ENCODE data around the gene ABCA3. TPM values are rescaled to one million over a fixed set of nuclear protein-coding genes. Genes with fewer than 3 reads are reported as not detected.

Gene ABCA3
- polyA plus RNA-seq, 1 donor from 2014 or later: 30.7 TPM

GRCh38 chr16:2226918-2227317 is 113.6 kb downstream of the ABCA3 start:
- peaks cover 26% of the 10 kb centered on the region for H3K79me2 ChIP-seq (replicated peaks; ENCODE audit: insufficient read depth, low read length)
- no peaks in the 10 kb centered on the region for H3F3A ChIP-seq (ENCODE audit: insufficient read depth, low read length, poor library complexity, severe bottlenecking)
- no peak overlapping the region for H3K4me2 ChIP-seq (ENCODE audit: low read length)
- TF ChIP-seq RAD21 (conservative IDR thresholded peaks at IDR 0.05) (no peak), TAF1 (IDR thresholded peaks at IDR 0.05; ENCODE audit: low read depth) (no peak), SMC3 (conservative IDR thresholded peaks at IDR 0.05; ENCODE audit: poor library complexity) (no peak), EP300 (conservative IDR thresholded peaks at IDR 0.05; ENCODE audit: poor library complexity, severe bottlenecking) (no peak), MXI1 (conservative IDR thresholded peaks at IDR 0.05; ENCODE audit: poor library complexity, severe bottlenecking) (no peak), EZH2 (IDR thresholded peaks at IDR 0.05; ENCODE audit: borderline replicate concordance, insufficient read depth, low read length, poor library complexity, severe bottlenecking) (no peak), POLR2AphosphoS5 (IDR thresholded peaks at IDR 0.05) (no peak), CTCF (IDR thresholded peaks at IDR 0.05; ENCODE audit: poor library complexity, severe bottlenecking) (no peak)
- TF ChIP-seq, protein P1, sequence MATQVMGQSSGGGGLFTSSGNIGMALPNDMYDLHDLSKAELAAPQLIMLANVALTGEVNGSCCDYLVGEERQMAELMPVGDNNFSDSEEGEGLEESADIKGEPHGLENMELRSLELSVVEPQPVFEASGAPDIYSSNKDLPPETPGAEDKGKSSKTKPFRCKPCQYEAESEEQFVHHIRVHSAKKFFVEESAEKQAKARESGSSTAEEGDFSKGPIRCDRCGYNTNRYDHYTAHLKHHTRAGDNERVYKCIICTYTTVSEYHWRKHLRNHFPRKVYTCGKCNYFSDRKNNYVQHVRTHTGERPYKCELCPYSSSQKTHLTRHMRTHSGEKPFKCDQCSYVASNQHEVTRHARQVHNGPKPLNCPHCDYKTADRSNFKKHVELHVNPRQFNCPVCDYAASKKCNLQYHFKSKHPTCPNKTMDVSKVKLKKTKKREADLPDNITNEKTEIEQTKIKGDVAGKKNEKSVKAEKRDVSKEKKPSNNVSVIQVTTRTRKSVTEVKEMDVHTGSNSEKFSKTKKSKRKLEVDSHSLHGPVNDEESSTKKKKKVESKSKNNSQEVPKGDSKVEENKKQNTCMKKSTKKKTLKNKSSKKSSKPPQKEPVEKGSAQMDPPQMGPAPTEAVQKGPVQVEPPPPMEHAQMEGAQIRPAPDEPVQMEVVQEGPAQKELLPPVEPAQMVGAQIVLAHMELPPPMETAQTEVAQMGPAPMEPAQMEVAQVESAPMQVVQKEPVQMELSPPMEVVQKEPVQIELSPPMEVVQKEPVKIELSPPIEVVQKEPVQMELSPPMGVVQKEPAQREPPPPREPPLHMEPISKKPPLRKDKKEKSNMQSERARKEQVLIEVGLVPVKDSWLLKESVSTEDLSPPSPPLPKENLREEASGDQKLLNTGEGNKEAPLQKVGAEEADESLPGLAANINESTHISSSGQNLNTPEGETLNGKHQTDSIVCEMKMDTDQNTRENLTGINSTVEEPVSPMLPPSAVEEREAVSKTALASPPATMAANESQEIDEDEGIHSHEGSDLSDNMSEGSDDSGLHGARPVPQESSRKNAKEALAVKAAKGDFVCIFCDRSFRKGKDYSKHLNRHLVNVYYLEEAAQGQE (IDR thresholded peaks at IDR 0.05; ENCODE audit: borderline replicate concordance): no peak
- H3K9me3 ChIP-seq (ENCODE audit: low read length): no peaks in the 10 kb centered on the region
- no peak overlapping the region for H3K4me3 ChIP-seq (ENCODE audit: low read length)
- H3K9me2 ChIP-seq (ENCODE audit: insufficient read depth, low read length): no peaks in the 10 kb centered on the region
- H3K36me3 ChIP-seq (ENCODE audit: insufficient read depth, low read length): no peaks in the 10 kb centered on the region
- H4K20me1 ChIP-seq (ENCODE audit: insufficient read depth): no peaks in the 10 kb centered on the region
- H3K27me3 ChIP-seq (ENCODE audit: insufficient read depth, low read depth, low read length): no peaks in the 10 kb centered on the region
- no peak overlapping the region for H3K27ac ChIP-seq (ENCODE audit: low read length)
- H3K9ac ChIP-seq (ENCODE audit: low read length): no peak overlapping the region
- H2AFZ ChIP-seq (ENCODE audit: low read depth, low read length): no peak overlapping the region

- no peaks in the 10 kb centered on the region for H3K9me3 ChIP-seq (ENCODE audit: low read length)
- H3K9me2 ChIP-seq (ENCODE audit: insufficient read depth, low read length): no peaks in the 10 kb centered on the region
- no peaks in the 10 kb centered on the region for H4K20me1 ChIP-seq (ENCODE audit: insufficient read depth)
- no peaks in the 10 kb centered on the region for H3F3A ChIP-seq (ENCODE audit: insufficient read depth, low read length, poor library complexity, severe bottlenecking)
- H2AFZ ChIP-seq (ENCODE audit: low read depth, low read length): no peak overlapping the region
- no peak overlapping the region for H3K27ac ChIP-seq (ENCODE audit: low read length)
- no peaks in the 10 kb centered on the region for H3K27me3 ChIP-seq (ENCODE audit: insufficient read depth, low read depth, low read length)
- H3K4me2 ChIP-seq (ENCODE audit: low read length): no peak overlapping the region
- H3K36me3 ChIP-seq (ENCODE audit: insufficient read depth, low read length): no peaks in the 10 kb centered on the region
- peaks cover 26% of the 10 kb centered on the region for H3K79me2 ChIP-seq (replicated peaks; ENCODE audit: insufficient read depth, low read length)
- no peak overlapping the region for H3K9ac ChIP-seq (ENCODE audit: low read length)
- TF ChIP-seq EZH2 (IDR thresholded peaks at IDR 0.05; ENCODE audit: borderline replicate concordance, insufficient read depth, low read length, poor library complexity, severe bottlenecking): no peak
- TF ChIP-seq, protein P1 (IDR thresholded peaks at IDR 0.05; ENCODE audit: borderline replicate concordance): no peak
- no peak for TF ChIP-seq EP300 (conservative IDR thresholded peaks at IDR 0.05; ENCODE audit: poor library complexity, severe bottlenecking)
- TF ChIP-seq MXI1 (conservative IDR thresholded peaks at IDR 0.05; ENCODE audit: poor library complexity, severe bottlenecking): no peak
- TF ChIP-seq CTCF (IDR thresholded peaks at IDR 0.05; ENCODE audit: poor library complexity, severe bottlenecking): no peak
- TF ChIP-seq RAD21 (conservative IDR thresholded peaks at IDR 0.05): no peak
- no peak for TF ChIP-seq TAF1 (IDR thresholded peaks at IDR 0.05; ENCODE audit: low read depth)
- TF ChIP-seq SMC3 (conservative IDR thresholded peaks at IDR 0.05; ENCODE audit: poor library complexity): no peak
- no peak for TF ChIP-seq POLR2AphosphoS5 (IDR thresholded peaks at IDR 0.05)
- no peak overlapping the region for H3K4me3 ChIP-seq (ENCODE audit: low read length)
These were observed 114.2 kb downstream of the ABCA3 start for GRCh38 chr16:2226245-2226793.
